ENCODE measurements around the gene PCDHB14.

- TF ChIP-seq TAF1 (IDR thresholded peaks at IDR 0.05; ENCODE audit: borderline replicate concordance, insufficient read depth, low read length) (no peak), POLR2AphosphoS5 (IDR thresholded peaks at IDR 0.05; ENCODE audit: low read depth, low read length) (no peak), REST (IDR thresholded peaks at IDR 0.05; ENCODE audit: insufficient read depth in 1 of 2, low read depth in 2 of 2, low read length in 2 of 2) (no peak), SIN3A (IDR thresholded peaks at IDR 0.05; ENCODE audit: borderline replicate concordance, insufficient read depth, low read length) (no peak), FOXP2 (optimal IDR thresholded peaks at IDR 0.05; ENCODE audit: borderline replicate concordance, extremely low read depth, extremely low read length, insufficient read depth) (no peak)
Measured at GRCh38 chr5:141186897-141187512, 36.1 kb upstream of the PCDHB14 start, which contains the start of gene PCDHB9.

All from PFSK-1 (cell line).